Brain microvascular endothelial cell (primary cell): ENCODE data around the gene PI4K2A.

ENCODE experiments used
- DNase-seq: peaks from one replicate; pipeline ENCODE4 v3.0.0-alpha.2; 2020
- H3K27ac ChIP-seq: fragments of 250-450 bp; sonication (Bioruptor Pico); 2 replicates; pipeline ENCODE4 v1.5.1; 2020; ENCODE audit warnings: mild to moderate bottlenecking, moderate library complexity
- H3K27me3 ChIP-seq: fragments of 250-450 bp; sonication (Bioruptor Pico); replicated peaks from 2 replicates; pipeline ENCODE4 v1.5.1; 2020; ENCODE audit warnings: mild to moderate bottlenecking
- H3K36me3 ChIP-seq: fragments of 250-450 bp; sonication (Bioruptor Pico); replicated peaks from 2 replicates; pipeline ENCODE4 v1.5.1; 2020; ENCODE audit warnings: mild to moderate bottlenecking
- H3K4me3 ChIP-seq: 2 replicates; pipeline ENCODE4 v1.5.1; 2011; ENCODE audit warnings: low read depth, mild to moderate bottlenecking, control low read depth, low read length, moderate library complexity
- CTCF ChIP-seq: IDR thresholded peaks from 2 replicates; pipeline ENCODE4 v1.5.1; 2011; ENCODE audit warnings: low read depth, mild to moderate bottlenecking, moderate library complexity, low read length, control low read depth, inconsistent platforms; ENCODE audit errors: missing control alignments
- in situ Hi-C: cut with HindIII; loops from 2 replicates; pipeline ENCODE4 v1.10.0; 2017; ENCODE audit warnings: low sequenced_read_pairs, low pct_ligation_motif_present

The PI4K2A gene

GRCh38 chr10:97597778-97598177 lies 42.7 kb upstream of the PI4K2A start:
- no peak overlapping the region for H3K27ac ChIP-seq
- H3K36me3 ChIP-seq = no peaks in the 10 kb centered on the region
- no peak for DNase-seq

GRCh38 chr10:97598407-97599271 lies 41.8 kb upstream of the PI4K2A start:
- Histone ChIP-seq H3K36me3 (no peaks in the 10 kb centered on the region), H3K4me3 (no peak overlapping the region), H3K27me3 (no peaks in the 10 kb centered on the region), H3K27ac (no peak overlapping the region)
- DNase-seq = no peak
- TF ChIP-seq CTCF = no peak
- in situ Hi-C loops = no loop called here

More at GRCh38 chr10:97597778-97598177, 42.7 kb upstream of the PI4K2A start:
- no peak overlapping the region for H3K4me3 ChIP-seq
- in situ Hi-C loops = no loop called here
- H3K27me3 ChIP-seq = no peaks in the 10 kb centered on the region
- TF ChIP-seq CTCF = no peak

- in situ Hi-C loops = no loop called here
- H3K27ac ChIP-seq = no peak overlapping the region
- H3K4me3 ChIP-seq = no peak overlapping the region
- no peaks in the 10 kb centered on the region for H3K36me3 ChIP-seq
- H3K27me3 ChIP-seq = no peaks in the 10 kb centered on the region
- no peak for DNase-seq
- TF ChIP-seq CTCF = no peak
Measured at GRCh38 chr10:97599272-97599619, 41.2 kb upstream of the PI4K2A start.

GRCh38 chr10:97600616-97601015 lies 39.9 kb upstream of the PI4K2A start:
- Histone ChIP-seq H3K4me3 (no peak overlapping the region), H3K36me3 (no peaks in the 10 kb centered on the region), H3K27ac (no peak overlapping the region), H3K27me3 (no peaks in the 10 kb centered on the region)
- no peak for DNase-seq
- TF ChIP-seq CTCF = no peak
- in situ Hi-C loops = no loop called here

GRCh38 chr10:97601268-97602215 lies 38.9 kb upstream of the PI4K2A start:
- no peak overlapping the region for H3K4me3 ChIP-seq
- in situ Hi-C loops = no loop called here
- no peaks in the 10 kb centered on the region for H3K27me3 ChIP-seq
- TF ChIP-seq CTCF = no peak
- DNase-seq = no peak
- no peaks in the 10 kb centered on the region for H3K36me3 ChIP-seq
- H3K27ac ChIP-seq = no peak overlapping the region
